Skeletal muscle satellite cell (primary cell): Measurements from ENCODE around the gene C20orf144. TPM values are rescaled to one million over a fixed set of nuclear protein-coding genes. Genes with fewer than 3 reads are reported as not detected.
"Not testable (repeated sequence)": the region's sequence is repeated elsewhere in the genome, so short reads cannot be mapped to it uniquely, and the experiment has no call there.

ENCODE experiments used
- H3K27me3 ChIP-seq: 2 replicates; pipeline ENCODE4 v1.7.0; 2013; ENCODE audit warnings: low read length; ENCODE audit not compliant: control insufficient read depth, insufficient read depth
- H3K36me3 ChIP-seq: 2 replicates; pipeline ENCODE4 v1.7.0; 2013; ENCODE audit warnings: mild to moderate bottlenecking, control low read depth, low read length; ENCODE audit not compliant: insufficient read depth
- H3K4me1 ChIP-seq: 2 replicates; pipeline ENCODE4 v1.7.0; 2013; ENCODE audit warnings: low read length; ENCODE audit not compliant: control insufficient read depth, insufficient read depth
- H3K4me2 ChIP-seq: 2 replicates; pipeline ENCODE4 v1.7.0; 2013; ENCODE audit warnings: mild to moderate bottlenecking, low read length
- H3K4me3 ChIP-seq: 2 replicates; pipeline ENCODE4 v1.7.0; 2013; ENCODE audit warnings: low read length
- H3K9ac ChIP-seq: 2 replicates; pipeline ENCODE4 v1.7.0; 2013; ENCODE audit warnings: mild to moderate bottlenecking, low read depth, low read length, moderate library complexity
- H3K9me3 ChIP-seq: replicated peaks from 2 replicates; pipeline ENCODE4 v1.7.0; 2013; ENCODE audit warnings: mild to moderate bottlenecking, control low read depth, low read length
- total RNA-seq: library from RNA; depleted of rRNA; stranded (reverse); fragments of >200 nt; gene quantifications from 2 replicates; pipeline ENCODE4 v1.2.3, GENCODE V29; 2012; rRNA removed

The C20orf144 gene
- total RNA-seq = 0.22 TPM in 1 of 2 replicates, not detected in the other

GRCh38 chr20:33662172-33662571 lies at the start of gene C20orf144:
TSS of gene C20orf144 (plus strand) at chr20:33662327. CDS start at chr20:33662346, 19 bp downstream.
- Histone ChIP-seq H3K9me3 (no peaks in the 10 kb centered on the region), H3K4me2 (peak within 1 kb of the TSS; percentile 100), H3K9ac (peak within 1 kb of the TSS; percentile 92), H3K27me3 (no peaks in the 10 kb centered on the region), H3K36me3 (peaks cover 10% of the 10 kb centered on the region), H3K4me3 (peak within 1 kb of the TSS; percentile 83), H3K4me1 (peaks cover 27% of the 10 kb centered on the region)

- Histone ChIP-seq H3K27me3 (no peaks in the 10 kb centered on the region), H3K9ac (no peak overlapping the region), H3K4me2 (no peak overlapping the region), H3K4me3 (no peak overlapping the region), H3K4me1 (no peaks in the 10 kb centered on the region), H3K36me3 (peaks cover 14% of the 10 kb centered on the region), H3K9me3 (no peaks in the 10 kb centered on the region)
Measured at GRCh38 chr20:33621717-33622400, 40.3 kb upstream of the C20orf144 start.

GRCh38 chr20:33622705-33623365 lies 39.3 kb upstream of the C20orf144 start:
- H3K9me3 ChIP-seq = no peaks in the 10 kb centered on the region
- no peaks in the 10 kb centered on the region for H3K4me1 ChIP-seq
- H3K27me3 ChIP-seq = no peaks in the 10 kb centered on the region
- H3K4me2 ChIP-seq = no peak overlapping the region
- H3K9ac ChIP-seq = no peak overlapping the region
- H3K4me3 ChIP-seq = no peak overlapping the region
- peaks cover 14% of the 10 kb centered on the region for H3K36me3 ChIP-seq

GRCh38 chr20:33624399-33624798 lies 37.7 kb upstream of the C20orf144 start:
- Histone ChIP-seq H3K9me3 (no peaks in the 10 kb centered on the region), H3K36me3 (peaks cover 24% of the 10 kb centered on the region), H3K4me1 (no peaks in the 10 kb centered on the region), H3K27me3 (no peaks in the 10 kb centered on the region), H3K9ac (no peak overlapping the region), H3K4me3 (no peak overlapping the region), H3K4me2 (no peak overlapping the region)

GRCh38 chr20:33626190-33626589 lies 35.9 kb upstream of the C20orf144 start:
- H3K36me3 ChIP-seq = peaks cover 34% of the 10 kb centered on the region

GRCh38 chr20:33627577-33628216 lies 34.4 kb upstream of the C20orf144 start:
- Histone ChIP-seq H3K36me3 (peaks cover 32% of the 10 kb centered on the region), H3K9me3 (no peaks in the 10 kb centered on the region), H3K4me1 (no peaks in the 10 kb centered on the region), H3K4me3 (no peak overlapping the region), H3K9ac (no peak overlapping the region), H3K4me2 (no peak overlapping the region), H3K27me3 (no peaks in the 10 kb centered on the region)

More at GRCh38 chr20:33626190-33626589, 35.9 kb upstream of the C20orf144 start:
- H3K27me3 ChIP-seq = no peaks in the 10 kb centered on the region
- H3K4me3 ChIP-seq = no peak overlapping the region
- no peak overlapping the region for H3K4me2 ChIP-seq
- H3K4me1 ChIP-seq = no peaks in the 10 kb centered on the region
- H3K9me3 ChIP-seq = no peaks in the 10 kb centered on the region
- no peak overlapping the region for H3K9ac ChIP-seq

- Histone ChIP-seq H3K4me2 (no peak overlapping the region), H3K9me3 (no peaks in the 10 kb centered on the region), H3K4me3 (no peak overlapping the region), H3K36me3 (peaks cover 27% of the 10 kb centered on the region), H3K9ac (no peak overlapping the region), H3K27me3 (no peaks in the 10 kb centered on the region), H3K4me1 (no peaks in the 10 kb centered on the region)
Measured at GRCh38 chr20:33629533-33629932, 32.6 kb upstream of the C20orf144 start.

GRCh38 chr20:33629979-33630378 lies 32.1 kb upstream of the C20orf144 start:
- no peak overlapping the region for H3K4me3 ChIP-seq
- no peak overlapping the region for H3K4me2 ChIP-seq
- no peaks in the 10 kb centered on the region for H3K4me1 ChIP-seq
- H3K36me3 ChIP-seq = peaks cover 27% of the 10 kb centered on the region
- H3K9me3 ChIP-seq = no peaks in the 10 kb centered on the region
- no peaks in the 10 kb centered on the region for H3K27me3 ChIP-seq
- no peak overlapping the region for H3K9ac ChIP-seq

GRCh38 chr20:33630507-33630906 lies 31.6 kb upstream of the C20orf144 start:
- Histone ChIP-seq H3K9me3 (no peaks in the 10 kb centered on the region), H3K4me2 (no peak overlapping the region), H3K9ac (no peak overlapping the region), H3K27me3 (no peaks in the 10 kb centered on the region), H3K4me3 (no peak overlapping the region), H3K4me1 (no peaks in the 10 kb centered on the region), H3K36me3 (peaks cover 27% of the 10 kb centered on the region)

GRCh38 chr20:33631910-33632309 lies 30.2 kb upstream of the C20orf144 start:
- not testable (repeated sequence) for H3K4me1 ChIP-seq, H3K9ac ChIP-seq, H3K9me3 ChIP-seq, H3K4me3 ChIP-seq, H3K4me2 ChIP-seq, H3K27me3 ChIP-seq
- peaks cover 29% of the 10 kb centered on the region for H3K36me3 ChIP-seq

GRCh38 chr20:33635341-33635740 lies 26.8 kb upstream of the C20orf144 start:
- H3K9ac ChIP-seq = no peak overlapping the region
- no peak overlapping the region for H3K4me3 ChIP-seq
- H3K36me3 ChIP-seq = peaks cover 26% of the 10 kb centered on the region
- H3K9me3 ChIP-seq = no peaks in the 10 kb centered on the region
- H3K4me2 ChIP-seq = no peak overlapping the region
- H3K4me1 ChIP-seq = no peaks in the 10 kb centered on the region
- H3K27me3 ChIP-seq = no peaks in the 10 kb centered on the region
